ENCODE data around the gene PSMD10. TPM values are rescaled to one million over a fixed set of nuclear protein-coding genes. Genes with fewer than 3 reads are reported as not detected.

PSMD10 gene
- total RNA-seq, 1 donor from 2014 or later = 75.0 TPM

DNA sequence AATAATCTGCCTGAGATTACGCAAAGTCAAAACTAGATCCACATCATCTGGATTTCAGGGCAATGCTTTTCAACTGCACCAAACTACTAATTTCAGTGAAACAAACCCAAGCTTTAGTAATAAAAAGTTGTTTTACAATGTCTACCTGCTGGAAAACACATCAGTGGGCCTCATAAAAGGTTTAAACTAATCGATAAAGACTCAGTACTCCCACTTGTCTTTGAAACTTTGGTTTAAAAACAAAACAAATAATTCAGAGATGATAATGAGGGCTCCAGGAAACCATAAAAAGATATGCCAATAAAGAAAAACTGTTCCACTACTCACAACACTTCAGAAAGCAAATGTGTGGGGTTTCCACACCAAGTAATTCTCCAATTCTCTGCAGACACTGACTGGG, 10.2 kb downstream of the PSMD10 start:
- no peak for DNase-seq (ENCODE audit: extremely low read depth, low read depth, low spot score)

DNA sequence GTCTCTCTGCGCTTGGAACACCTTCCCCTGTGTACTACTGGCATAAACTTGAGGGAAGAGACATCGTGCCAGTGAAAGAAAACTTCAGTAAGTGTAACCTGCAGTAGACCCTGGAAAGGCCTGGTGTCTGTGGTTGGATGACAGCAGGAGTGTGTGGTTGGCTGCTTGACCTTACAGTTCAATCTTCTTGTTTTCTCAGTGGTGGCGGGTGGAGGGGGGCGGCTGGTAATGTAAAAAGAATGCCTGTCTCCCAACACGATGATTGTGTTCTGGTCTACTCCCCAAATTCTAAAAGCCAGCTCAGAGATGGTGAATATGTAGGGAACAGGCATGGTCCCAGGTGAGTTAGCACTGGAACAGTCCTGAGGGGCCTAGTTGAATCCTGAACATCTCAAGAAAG, 18.6 kb downstream of the PSMD10 start:
- no peak for DNase-seq (ENCODE audit: extremely low read depth, low read depth, low spot score)

DNA sequence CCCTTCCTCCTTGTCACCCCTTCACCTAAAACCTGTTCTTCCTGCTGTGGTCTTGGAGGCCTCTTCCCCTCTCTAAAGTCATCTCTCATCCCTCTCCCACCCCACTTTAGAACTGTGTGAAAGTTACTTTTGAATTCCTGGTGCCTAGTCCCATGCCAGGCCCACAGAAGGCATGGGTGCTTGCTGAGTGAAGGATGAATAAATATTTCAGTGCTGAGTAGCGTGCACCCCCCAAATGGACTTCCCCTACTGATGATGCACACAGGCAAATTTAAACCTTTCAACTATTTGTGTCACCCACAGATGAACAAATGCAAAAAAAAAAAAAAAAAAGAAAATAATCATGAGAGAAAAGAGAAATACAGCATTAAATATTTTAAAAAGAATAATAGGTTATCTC, 19.8 kb downstream of the PSMD10 start:
- DNase-seq (ENCODE audit: extremely low read depth, low read depth, low spot score) = no peak

DNA sequence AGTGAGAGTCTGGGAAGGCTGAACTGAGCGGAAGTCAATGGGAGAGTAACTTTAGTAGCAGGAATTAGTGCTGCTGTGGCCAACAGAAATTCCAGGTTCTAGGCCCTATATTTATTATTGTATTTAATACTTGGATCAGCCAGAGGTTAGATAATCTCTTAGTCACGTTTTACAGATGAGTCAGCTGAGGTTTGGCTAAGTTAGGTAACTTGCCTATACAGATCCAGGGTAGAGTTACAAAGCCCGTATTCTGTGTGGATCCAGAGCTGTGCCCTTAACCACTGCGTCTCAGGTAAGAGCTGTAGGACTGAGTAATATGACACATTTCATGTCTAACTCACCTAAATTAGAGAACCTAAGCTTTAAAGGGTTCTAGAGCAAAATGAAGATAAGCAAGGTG, 20.5 kb downstream of the PSMD10 start:
- DNase-seq (ENCODE audit: extremely low read depth, low read depth, low spot score) = no peak

DNA sequence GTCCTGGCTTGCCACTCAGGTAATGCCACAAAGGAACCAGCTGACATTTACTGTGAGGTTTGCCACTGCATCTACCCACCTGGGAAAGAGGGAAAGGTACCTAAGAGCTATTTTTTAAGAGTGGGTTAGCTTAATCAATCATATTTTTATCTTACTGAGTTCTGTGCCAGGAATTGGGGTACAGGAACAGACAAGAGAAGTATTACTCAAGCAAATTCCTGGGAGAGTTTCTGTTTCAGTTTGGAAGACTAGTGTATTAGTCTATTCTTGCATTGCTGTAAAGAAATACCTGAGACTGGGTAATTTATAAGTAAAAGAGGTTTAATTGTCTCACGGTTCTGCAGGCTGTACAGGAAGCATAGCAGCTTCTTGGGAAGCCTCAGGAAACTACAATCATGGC, 23.2 kb downstream of the PSMD10 start:
- no peak for DNase-seq (ENCODE audit: extremely low read depth, low read depth, low spot score)

DNA sequence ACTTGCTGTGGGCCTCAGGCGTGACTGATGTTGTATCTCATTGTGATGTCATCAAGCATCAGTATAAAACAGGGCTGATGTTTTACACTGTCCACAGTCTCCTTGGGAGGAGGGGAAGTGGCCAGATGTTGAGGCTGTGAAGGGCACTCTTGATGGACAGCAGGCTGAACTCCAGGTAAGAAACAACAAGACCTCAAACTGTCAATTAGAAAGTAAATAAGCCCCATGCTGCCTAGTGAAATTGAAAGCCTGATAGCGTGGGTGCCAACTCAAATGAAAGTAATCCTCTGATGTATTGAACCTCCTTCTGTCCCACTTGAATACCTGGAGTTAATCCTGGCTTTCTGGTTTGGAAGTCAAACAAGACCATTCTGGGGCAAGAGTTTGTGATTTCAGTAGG, 26.7 kb downstream of the PSMD10 start:
- DNase-seq (ENCODE audit: extremely low read depth, low read depth, low spot score) = no peak

DNA sequence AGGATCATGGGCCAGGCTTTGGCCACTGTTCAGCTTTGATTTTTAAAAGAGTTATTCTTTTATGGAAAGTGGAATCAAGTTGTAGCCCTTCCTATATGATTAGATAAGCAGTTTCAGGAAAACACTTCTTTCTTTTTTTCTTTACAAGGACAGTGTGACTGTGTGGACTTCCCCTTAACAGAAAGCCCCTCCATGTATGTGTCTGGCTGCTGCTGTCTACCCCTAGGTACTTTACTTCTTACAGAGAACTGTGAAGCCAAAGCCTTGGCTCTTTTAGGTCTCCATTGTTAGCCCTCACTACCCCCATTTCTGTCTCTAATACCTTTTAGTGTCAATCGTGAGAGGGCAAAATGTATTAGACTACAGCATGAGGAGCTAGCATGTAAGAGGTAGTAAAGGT, 27.3 kb downstream of the PSMD10 start:
- no peak for DNase-seq (ENCODE audit: extremely low read depth, low read depth, low spot score)

DNA sequence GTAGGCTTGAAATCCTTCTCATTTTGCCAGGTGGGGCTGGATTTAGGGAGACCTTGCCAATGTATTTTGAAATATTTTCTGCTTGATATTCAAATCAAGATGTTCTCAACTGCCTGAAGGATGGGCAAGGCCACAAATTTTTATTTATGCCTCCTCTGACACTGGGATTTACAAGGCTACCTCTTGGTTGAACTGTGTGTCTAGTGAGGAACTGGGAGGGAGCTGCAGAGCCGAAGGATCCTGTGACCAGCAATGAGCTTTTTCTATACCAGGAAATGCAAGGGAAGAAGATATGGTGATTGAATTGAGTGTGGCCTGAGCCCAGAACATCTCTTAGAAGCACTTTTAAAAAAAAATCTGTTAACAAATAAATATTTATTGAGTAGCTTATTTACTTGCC, 31.5 kb downstream of the PSMD10 start:
- no peak for DNase-seq (ENCODE audit: extremely low read depth, low read depth, low spot score)

DNA sequence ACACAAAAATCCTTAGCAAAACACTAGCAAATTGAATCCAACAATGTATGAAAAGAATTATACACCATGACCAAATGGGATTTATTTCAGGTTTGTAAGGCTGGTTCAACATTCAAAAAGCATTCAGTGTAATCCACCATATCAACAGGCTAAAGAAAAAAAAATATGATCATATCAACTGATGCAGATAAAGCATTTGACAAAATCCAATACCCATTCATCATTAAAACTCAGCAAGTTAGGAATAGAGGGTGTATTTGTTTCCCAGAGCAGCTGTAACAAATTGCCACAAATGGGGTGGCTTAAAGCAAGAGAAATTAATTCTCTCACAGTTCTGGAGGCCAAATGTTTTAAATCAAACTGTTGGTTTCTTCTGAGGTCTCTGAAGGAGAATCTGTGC, 35.8 kb downstream of the PSMD10 start:
- DNase-seq (ENCODE audit: extremely low read depth, low read depth, low spot score) = no peak

DNA sequence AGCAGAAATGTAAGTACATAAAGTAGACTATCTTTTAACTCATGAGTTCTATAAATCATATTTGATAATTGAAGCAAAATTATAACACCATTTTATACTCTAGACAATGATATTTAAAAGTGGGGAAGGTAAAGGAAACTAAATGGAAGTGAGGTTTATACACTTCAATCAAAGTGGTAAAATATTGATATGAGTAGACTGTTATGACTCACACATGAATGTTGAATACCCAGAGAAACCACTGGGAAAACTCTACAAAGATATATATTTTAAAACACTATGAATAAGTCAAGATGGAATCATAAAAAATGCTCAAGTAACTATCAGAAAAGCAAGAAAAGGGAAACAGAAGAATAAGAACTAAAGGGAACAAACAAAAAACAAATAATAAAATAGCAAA, 38.1 kb downstream of the PSMD10 start:
- DNase-seq (ENCODE audit: extremely low read depth, low read depth, low spot score) = no peak

DNA sequence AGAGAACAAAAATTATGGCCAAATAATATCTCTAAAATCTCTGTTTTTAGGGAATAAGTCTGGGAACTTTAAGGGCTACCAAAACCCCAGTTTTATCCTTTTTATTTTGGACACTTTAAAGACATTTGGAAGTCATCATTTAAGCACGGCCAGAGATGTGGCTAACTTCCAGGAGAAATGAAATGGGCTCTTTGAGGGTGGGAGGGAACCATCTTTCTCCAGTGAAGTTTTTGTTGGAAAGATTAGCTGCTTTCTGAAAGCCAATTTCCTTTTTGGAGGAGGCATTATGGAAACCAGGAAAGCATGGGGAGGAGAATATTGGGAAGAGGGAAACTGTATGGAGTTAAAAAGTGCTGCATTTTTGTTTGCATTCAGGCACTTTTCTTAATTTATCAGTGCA, 41.7 kb downstream of the PSMD10 start:
- DNase-seq (ENCODE audit: extremely low read depth, low read depth, low spot score) = no peak

DNA sequence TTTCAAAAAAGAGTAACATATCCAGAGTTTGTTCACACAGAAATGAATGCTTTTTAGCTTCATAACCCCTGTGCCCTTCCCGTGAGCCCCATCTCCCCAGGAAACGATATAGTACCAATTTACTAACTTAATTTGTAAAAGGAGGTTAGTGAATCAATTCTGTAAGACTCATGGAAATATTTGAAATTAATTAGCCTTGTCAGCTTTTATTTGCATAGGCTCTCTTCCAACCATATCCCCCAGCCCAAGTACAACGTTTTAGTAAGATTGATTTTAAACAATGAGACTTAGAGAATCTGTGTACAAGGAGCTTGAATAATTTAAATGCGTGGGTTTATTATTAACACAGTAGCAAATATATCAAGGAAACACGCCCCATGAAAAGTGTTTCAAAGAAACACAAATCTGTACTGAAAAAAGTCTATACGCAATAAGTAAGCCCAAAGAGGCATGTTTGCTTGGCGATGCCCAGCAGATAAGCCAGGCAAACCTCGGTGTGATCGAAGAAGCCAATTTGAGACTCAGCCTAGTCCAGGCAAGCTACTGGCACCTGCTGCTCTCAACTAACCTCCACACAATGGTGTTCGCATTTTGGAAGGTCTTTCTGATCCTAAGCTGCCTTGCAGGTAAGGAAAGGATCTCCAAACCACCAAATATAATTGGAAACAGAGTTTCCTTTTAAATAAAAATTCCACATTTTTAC, 46.6 kb downstream of the PSMD10 start, which contains the start of gene VSIG1:
TSS of gene VSIG1 (plus strand) at position 512 of the 703 bp plus-strand sequence. CDS start at position 578, 66 bp downstream.
- no peak for DNase-seq (ENCODE audit: extremely low read depth, low read depth, low spot score)

DNA sequence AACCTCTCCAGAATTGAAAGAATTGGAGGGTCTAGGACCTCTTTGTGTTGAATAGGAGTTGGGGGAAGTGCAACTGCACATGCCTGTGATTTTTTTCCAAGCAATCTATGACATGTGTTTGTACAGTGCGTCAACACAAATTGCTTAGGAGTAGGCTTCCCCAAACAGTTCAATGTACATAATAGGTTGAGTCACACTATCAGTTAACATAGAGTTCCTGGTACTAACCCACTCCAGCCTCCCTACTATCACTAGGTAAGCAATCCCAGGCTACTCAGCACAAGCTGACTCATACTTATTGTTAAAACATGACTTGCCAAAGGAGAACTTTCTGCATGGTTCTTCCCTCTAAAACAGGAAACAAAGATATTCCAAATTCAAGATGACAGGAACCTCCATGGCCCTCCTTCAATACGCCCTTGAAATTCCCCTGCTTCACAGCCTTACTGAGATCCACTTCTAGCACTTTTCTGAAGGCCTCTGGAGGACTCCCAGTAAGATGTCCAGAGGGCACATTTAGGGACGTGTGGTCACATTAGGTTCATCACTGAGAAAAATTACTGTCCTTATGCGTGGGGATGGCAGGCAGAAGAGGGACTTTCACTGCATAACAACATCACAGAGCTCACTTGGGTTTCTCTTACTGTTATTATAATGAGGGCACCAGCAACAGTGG, 54.9 kb downstream of the PSMD10 start:
- DNase-seq (ENCODE audit: extremely low read depth, low read depth, low spot score) = peak; percentile 77

DNA sequence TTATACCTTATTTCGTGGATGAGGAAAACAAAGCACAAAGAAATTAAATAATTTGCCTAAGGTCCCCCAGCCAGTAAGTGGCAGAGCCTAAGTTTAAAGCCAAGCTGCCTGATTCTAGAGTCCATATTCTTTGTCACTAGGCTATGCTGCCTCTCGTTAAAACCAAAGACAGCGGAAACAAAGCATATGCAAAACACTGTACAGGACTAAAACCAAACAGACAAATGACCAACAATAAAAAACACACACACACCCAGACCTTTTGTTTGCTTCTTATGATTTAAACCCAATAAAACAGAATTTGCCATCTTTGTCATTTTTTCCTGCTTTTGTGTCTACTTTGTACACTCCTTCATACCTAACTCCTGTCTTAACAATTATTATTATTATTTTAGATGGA, 56.6 kb downstream of the PSMD10 start:
- no peak for DNase-seq (ENCODE audit: extremely low read depth, low read depth, low spot score)

Other genes with a start within 250 kb of the PSMD10 start
- gene TEX13B, start 109.2 kb downstream of the PSMD10 start, total RNA-seq = 0.47 TPM in 1 of 2 replicates, not detected in the other
- 0.44 and 1.6 TPM in 2 replicates for gene VSIG1, start 46.5 kb downstream of the PSMD10 start, total RNA-seq
- gene ATG4A, start 236 bp upstream of the PSMD10 start, total RNA-seq = 22.6 and 42.5 TPM in 2 replicates

All from glomerular endothelial cell (primary cell).